H1 (cell line): ENCODE results near the gene TCP11. TPM values are rescaled to one million over a fixed set of nuclear protein-coding genes. Genes with fewer than 3 reads are reported as not detected.

Experiments used
- RFX5 ChIP-seq: IDR thresholded peaks from 2 replicates; pipeline ENCODE4 v1.6.1; 2011; ENCODE audit warnings: low read depth, low read length, improper control_type of control experiment, borderline replicate concordance
- polyA plus RNA-seq, 7 experiments: library from polyadenylated mRNA; depleted of rRNA in 3 of 7; stranded (reverse) in 5 of 7; unstranded in 2 of 7; fragments of >200 nt in 5 of 7; fragments of 200-250 nt in 2 of 7; gene quantifications; 1 replicate in 5 of 7; 2 replicates in 1 of 7; 4 replicates in 1 of 7; pipeline versions ENCODE4 v1.2.1 to v1.2.3, GENCODE V29; 2011 to 2013; ENCODE audit warnings: missing spikeins in 2 of 7, mixed read lengths in 2 of 7
- total RNA-seq: library from RNA; stranded (reverse); fragmentation: NEBNext Ultra II Directional; extraction: Animal tissue kit (Norgen Biotek cat#: 25700); gene quantifications from 2 replicates; pipeline ENCODE4 v1.2.1, GENCODE V29; 2021

TCP11 gene
- total and polyA plus RNA-seq, 2 of the 8 experiments (the other 6 are each of a cell fraction or from before 2014, with no cell fraction given): 0.11 TPM; not detected in 1

DNA sequence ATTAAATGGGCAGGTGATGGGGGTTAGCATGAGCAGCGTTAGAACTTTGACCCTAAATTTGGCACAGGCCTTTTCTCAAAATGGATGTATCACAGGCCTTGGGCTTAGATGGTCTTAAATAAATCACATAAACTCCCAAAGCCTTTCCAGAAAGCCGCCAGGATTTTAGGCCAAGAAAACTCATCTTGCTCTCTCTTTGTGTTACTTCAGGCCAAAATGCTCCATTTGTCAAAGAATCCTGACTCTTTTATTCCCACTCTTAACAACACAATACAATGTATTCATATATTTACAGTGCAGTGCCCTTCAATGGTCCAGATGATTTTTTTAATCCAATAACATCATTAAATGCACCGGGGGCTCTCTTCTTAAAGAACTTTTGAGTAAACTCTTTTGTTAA lies 5.9 kb upstream of the TCP11 start (continued):
- no peak for TF ChIP-seq RFX5
